Frontal cortex (tissue), 4 donors: ENCODE data around the gene HIPK2. TPM values are rescaled to one million over a fixed set of nuclear protein-coding genes. Genes with fewer than 3 reads are reported as not detected.

Source experiments
- DNase-seq, 2 donors: peaks; one replicate each; pipeline ENCODE4 v3.0.0; 2012; ENCODE audit warnings: low spot score in 2 of 2
- FAIRE-seq: peaks from 2 replicates; lab custom pipeline; 2012; peaks lifted over from hg19 to GRCh38; lab: Jason Lieb, UNC
- total RNA-seq: library from RNA; depleted of rRNA; stranded (reverse); fragments of >200 nt; gene quantifications from one replicate; pipeline ENCODE4 v1.2.3, GENCODE V29; 2014
- donor health status: control.
- donor health status: control.
- donor health status: control.

Gene HIPK2
- total RNA-seq, 1 donor from 2014 or later: 10.2 TPM

DNA sequence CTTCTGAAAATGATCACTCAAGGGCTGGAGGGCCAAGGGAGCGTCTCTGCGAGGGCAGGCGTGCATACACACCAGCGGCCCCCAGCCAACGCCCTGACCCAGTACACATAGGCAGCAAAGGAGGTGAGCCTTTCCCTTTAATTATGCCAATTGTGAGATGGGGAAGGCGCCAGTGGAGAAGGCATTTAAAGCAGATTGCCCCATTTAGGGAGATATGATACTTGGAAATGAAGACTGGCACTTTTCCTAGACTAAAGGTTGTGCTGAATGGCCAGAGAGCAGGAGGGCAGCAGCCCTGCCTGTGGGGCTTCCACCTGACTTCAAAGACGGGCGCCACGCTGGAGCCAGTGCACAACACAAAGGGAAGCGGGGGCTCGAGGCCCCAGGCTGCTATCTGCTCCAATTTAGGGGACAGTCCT lies 24.1 kb downstream of the HIPK2 start:
- FAIRE-seq (no peak), DNase-seq (no peak)

DNA sequence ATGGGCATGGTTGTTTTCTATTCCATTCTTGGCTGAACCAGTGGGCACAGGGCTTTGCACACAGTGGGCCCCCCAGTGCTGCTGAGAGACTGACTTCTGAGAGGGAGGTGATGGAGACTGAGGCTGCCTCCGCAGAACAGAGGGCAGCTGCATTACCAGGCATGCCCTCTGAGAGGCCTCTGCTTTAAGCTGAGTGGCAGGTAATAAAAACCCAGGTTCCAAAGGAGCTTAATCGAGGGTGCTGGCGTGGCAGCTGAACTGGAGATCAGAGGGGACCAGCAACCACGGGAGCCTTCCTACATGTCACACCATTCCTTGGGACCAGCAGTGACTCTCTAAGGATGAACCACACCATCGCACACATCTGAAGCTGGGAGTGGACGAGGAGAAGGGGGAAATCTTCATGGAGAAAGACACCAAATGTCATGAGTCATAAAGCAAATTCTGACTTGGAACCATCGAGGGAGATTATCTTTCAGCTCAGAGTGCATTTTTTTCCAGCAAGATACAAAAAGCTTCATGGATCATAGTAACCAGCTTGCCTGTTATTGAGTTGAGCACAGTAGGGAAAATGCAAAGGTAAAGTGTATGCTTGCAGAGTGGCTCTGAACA lies 24.6 kb downstream of the HIPK2 start:
- DNase-seq: no peak
- FAIRE-seq: no peak

DNA sequence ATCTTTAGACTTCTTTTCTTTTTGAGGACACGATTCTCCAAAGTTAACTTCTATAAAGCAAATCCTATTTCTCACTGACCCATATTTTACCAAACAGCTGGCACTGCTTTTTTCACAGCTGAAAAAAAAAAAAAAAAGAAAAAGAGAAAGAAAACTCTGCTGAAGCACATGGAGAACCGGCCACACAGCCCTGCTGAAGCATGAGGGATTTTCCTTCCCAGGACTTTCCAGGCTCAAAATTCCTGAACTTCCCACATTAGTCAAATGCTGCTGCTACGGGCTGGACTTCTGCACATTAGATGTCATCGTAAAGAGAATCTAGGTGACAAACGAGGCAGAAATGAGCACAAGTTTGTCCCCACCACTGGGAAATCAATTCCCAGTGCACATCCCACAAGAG lies 25.2 kb downstream of the HIPK2 start:
- DNase-seq (no peak), FAIRE-seq (no peak)

DNA sequence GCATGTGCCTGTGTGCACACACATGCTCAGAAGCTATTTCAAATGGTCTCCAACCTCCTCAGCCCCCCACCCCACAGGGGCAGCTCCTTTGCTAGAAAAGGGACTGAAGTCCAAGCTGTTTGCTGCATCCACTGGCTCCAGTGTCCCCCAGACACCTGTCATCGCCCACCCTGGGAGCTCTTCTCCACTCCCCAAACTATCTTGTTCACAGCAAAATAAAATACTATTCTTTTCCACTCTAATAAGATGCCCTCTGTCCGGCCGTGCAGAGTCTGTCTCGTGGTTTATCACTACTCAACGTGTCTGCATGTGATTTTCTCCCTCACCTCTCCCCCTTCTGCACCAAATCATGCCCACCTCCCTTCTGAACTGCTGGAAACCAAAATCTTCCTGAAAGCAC lies 25.6 kb downstream of the HIPK2 start:
- DNase-seq (no peak), FAIRE-seq (no peak)

DNA sequence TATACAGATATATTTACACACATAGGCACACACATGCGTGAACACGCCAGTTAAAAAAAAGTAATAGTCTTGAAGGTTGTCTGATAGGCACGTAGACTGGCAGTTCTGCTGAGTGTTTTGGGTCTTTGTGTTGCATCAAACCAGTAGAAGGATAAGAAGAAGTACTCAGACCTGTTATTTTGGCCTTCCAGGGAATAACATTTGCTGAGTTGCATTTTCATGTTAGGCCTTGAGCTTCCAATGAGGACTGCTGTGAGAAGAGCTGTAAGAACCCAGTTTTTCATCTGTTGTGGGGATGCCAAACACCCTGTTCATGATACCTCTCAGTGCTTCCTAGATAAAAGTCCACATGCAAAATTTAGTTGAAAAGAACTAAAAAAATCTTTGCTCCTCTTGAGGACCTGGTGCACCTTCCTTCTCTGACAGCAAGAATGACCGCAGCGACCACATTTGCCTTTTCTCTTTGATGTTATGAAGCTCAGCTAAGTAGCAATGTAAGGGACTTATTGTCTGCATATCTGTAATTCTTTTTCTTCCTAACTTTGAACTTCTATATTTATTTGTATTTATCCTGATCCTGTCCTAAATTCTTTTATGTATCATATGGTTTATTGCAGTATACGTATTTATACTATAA lies 27.2 kb downstream of the HIPK2 start:
- no peak for DNase-seq
- FAIRE-seq: no peak

DNA sequence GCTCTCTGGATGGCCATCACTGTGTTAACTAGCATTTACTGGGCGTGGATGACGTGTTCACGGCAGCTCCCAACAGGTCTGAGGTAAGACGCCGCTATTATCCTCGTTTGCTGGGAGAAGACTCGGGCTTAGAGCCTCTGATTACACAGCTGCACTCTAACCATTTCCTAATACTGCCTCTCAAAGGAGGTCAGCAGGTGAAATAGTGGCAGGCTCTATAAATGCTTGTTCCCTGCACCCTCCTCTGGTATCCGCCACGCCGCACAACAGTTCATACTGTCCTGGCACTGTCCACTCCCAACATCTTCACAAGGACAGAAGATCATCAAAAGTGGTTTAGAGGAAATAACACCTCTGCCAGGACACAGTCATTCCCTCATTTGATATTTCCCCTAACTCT lies 28.3 kb downstream of the HIPK2 start:
- no peak for DNase-seq
- no peak for FAIRE-seq

DNA sequence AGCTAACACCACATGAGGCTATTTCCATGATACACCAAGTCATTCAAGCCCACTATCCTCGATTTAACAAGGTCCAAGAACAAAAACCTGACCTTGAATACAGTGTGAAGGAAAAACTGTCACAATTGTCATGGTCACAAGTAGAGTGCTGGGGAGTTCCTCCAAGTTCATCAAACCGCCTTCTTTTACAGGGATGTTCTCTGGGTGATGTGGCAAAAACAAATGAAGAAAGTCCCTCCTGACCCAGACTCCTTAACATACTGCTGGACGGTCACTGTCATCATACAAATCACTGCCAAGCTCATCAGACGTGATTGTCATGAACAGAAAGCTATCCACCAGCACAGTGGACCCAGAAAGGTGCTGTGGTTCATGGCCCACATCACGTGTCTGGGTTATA lies 28.9 kb downstream of the HIPK2 start:
- FAIRE-seq (no peak), DNase-seq (no peak)

DNA sequence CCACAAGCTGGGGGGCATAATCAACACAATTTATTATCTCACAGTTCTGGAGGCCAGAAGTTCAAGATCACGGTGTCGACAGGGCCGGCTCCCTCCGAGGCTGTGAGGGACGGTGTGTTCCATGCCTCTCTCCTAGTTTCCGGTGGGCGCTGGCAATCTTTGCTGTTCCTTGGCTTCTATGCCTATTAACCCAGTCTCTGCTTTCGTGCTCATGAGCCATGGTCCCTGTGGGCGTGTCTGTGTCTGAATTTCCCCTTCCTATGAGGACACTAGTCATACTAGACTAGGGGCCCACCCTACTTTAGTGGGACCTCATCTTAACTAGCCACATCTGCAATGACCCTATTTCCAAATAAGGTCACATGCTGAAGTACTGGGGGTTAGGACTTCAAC lies 29.4 kb downstream of the HIPK2 start:
- FAIRE-seq: no peak
- no peak for DNase-seq

DNA sequence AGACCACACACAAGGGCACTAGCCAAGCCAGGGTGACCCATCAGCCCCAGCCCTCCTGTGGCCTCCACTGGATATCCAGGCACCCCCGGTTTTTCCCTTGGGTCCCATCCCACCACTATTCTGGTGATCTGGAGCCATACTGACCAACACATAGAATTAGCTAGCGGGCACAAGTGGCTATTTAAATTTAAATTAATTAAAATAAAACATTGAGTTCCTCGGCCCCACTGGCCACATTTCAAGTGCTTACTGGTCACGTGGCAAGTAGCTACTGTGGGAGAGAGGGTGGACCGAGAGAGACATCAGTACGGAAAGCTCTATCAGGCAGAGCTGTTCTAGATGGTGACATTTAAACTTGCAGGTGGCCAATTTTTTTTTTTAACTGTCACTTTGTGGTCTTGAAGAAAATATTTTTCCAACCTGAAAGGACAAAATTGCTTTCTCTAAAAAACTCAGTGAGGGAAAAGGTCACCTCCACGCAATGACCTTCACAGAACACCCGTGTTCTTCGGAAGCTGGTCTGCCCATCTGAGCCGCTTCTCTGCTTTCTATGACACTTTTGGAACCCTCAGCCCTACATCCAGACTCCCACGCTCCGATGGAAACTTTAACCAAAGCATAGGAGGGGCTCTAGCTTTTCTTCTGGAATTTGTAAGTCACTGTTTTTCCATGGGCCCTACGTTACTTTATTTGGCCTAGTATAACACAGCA lies 30.0 kb downstream of the HIPK2 start:
- no peak for FAIRE-seq
- DNase-seq: no peak

DNA sequence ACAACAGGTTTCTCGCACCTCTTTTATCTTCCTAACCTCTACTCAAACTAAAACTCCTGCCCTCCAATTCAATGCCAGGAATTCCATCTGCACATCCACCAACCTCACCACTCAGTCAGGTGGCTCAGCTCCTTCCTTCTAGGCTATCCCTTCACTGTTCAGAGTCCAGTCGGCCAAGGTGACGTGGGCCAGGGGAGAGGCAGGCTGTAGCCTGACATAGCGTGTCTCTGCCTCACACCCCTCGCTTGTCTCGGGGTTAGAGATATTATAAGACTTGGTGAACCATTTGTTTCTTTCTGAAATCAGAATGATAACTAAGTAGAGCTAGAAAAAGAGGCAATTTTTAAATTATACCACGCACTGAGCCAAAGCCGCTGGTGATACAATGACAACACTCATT lies 31.1 kb downstream of the HIPK2 start:
- no peak for DNase-seq
- FAIRE-seq: no peak

DNA sequence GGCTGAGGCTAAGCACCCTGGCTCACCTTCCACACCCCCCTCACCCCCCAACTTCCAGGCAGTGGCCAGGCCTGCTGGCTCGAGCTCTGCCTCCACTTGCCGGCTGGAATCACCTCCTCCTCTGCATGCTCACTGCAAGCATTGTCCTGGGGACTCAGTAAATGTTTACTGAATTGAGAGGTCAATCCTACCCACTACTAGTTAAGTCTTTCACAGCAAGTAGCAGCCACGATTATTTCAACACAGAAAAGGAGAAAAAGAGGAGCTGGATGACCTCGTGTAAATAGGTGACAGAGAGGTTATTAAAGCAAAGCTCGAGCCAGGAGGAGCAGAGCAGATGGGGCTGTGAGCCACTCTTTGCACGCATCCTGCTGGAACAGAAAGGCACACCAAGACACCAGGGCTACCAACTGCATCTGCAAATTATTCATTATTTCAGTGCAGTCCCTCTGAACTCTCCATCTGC lies 32.1 kb downstream of the HIPK2 start:
- DNase-seq: no peak

DNA sequence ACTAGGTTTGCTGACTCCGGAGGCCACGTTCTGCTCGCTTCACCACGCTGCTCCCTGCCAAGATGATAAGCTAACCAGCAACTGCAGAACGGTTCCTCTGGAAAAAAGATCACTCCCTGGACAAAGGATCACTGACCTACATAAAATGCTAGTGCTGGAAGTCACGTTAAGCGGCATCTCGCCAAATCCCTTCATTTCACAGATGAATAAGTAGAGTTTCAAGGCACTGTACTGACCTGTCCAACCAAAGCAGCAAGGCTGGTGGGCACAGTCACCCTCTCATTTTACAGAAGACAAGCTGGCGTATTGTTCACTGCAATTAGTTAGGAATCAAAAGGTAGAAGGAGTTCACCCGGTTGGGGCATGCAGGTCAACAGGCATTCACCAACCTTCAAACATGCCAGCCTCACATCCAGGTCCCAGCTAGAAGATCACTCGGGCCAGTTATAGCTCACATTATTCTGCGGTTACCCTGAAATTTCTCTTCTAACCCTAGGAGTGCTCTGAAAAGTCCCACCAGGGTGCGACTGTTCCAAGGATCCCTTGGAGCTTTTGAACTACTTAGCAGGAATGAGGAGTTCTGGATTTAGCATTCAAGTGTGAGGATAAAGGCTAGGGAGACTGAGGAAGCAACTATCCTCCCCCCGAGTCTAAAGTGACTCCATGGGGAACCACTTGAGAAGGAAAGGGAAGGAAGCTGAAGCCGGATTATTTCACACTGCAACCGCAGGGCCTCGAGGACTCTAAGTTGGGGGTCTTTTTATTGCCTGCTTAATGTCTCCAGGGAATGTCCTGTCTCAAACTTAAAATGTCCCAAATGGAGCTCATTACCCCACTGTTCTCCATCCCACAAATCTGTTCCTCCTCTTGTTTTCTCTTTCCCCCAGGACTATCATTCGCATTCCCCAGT lies 32.8 kb downstream of the HIPK2 start:
- no peak for FAIRE-seq
- no peak for DNase-seq

More for the DNA sequence above, 32.1 kb downstream of the HIPK2 start:
- FAIRE-seq: no peak

DNA sequence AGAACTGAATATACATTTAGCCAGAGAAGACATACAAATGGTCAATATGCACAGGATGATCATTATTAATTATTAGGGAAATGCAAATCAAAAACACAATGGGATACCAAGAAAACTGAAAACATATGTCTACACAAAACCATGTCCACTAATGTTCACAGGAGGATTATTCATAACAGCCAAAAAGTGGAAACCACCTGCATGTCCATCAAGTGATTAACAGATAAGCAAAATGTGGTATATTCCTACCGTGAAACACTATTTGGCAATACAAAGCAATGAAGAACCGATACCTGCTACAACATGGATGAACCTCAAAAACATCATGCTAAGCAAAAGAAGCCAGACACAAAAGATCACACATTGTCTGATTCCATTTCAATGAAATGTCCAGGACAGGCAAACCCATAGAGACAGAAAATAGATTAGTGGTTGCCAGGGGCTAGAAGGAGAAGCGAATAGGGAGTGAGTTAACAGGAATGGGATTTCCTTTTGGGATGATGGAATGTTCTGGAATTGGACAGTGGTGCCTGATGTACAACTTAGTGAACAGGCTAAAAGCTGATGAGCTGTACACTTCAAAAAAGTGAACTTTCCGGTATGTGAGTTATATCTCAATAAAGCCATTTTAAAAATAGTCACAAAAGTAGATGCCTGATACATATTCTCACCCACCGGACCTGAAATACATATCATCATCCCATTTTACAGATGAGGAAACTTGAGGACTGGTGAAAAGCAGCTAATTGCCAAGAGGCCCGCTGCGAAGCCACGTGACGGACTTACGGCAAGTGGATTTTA lies 33.6 kb downstream of the HIPK2 start:
- FAIRE-seq: no peak

DNA sequence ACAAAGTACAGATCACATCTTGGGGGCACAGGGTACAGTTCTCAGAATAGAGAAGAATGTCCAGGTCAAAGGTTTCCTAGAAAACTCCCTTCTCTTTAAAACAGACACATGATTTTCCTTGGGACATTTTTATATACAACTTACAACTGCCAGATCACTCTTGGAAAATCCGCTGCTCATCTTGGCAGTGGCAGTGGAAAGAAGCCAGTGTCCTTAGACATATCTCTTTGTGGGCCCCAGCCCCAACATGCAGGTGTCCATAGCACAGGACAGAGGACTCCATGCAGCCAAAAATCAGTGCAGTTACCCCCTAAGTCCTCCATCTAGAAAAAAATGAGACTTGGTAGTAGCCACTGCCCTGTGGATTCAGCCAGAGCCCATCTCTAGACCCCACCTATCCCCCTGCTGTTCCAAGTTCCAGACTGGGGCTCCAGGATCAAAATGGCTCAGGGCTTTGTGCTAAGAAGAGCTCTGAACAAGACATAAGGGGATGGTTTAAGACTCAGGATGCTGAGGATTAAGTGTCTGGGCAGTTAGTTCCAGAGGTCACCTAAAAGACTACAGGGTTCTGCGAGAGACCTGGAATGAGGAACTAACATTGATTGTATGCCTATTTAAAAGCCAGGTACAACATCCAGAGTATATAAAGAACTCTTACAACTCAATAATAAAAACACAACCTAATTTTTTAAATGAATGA lies 34.4 kb downstream of the HIPK2 start:
- no peak for DNase-seq
- no peak for FAIRE-seq

More for the DNA sequence above, 33.6 kb downstream of the HIPK2 start:
- no peak for DNase-seq

DNA sequence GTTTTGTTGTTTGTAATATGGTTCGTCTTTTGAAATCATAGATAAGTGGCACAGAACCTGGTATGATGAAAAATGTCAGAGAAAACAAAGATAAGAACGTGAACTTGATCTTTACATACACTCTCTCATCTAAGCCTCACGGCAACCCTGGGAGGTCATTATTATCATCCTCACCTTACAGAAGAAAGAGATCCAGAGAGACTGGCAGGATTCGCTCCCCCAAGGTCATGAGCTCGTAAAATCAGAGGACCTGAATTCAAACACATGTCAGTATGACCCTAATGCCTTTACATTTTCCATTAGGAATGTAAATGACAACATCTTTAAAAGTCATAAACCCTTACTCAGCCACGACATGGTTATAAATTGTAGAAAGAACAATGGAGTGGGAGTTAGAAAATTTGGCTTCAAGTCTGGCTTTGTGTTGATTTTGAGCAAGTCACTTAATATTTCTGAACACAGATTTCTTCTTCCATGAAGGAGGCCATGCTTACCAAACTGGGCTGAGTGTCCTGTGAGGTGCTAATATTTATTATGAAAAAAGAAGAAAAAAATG lies 35.9 kb downstream of the HIPK2 start:
- FAIRE-seq: no peak
- DNase-seq: no peak

DNA sequence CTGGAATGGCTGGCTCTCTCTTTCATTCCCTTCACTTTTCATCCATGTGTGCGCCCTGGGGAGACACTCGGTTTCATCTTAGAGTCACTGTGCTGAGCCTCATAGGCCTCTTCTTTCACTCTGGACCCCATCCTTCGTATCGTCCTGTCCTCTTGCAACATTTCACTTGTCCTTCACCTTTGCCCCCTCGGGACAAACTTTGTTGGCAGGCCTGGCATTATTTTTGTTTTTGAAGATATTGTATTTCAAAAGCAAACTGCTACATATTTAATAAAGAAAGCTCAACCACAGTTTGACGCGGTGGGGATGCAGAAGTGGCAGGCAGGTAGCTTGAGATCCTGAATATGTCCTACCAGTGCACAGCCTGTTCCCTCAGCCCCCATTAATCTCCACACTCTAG lies 36.6 kb downstream of the HIPK2 start:
- no peak for DNase-seq
- FAIRE-seq: no peak

DNA sequence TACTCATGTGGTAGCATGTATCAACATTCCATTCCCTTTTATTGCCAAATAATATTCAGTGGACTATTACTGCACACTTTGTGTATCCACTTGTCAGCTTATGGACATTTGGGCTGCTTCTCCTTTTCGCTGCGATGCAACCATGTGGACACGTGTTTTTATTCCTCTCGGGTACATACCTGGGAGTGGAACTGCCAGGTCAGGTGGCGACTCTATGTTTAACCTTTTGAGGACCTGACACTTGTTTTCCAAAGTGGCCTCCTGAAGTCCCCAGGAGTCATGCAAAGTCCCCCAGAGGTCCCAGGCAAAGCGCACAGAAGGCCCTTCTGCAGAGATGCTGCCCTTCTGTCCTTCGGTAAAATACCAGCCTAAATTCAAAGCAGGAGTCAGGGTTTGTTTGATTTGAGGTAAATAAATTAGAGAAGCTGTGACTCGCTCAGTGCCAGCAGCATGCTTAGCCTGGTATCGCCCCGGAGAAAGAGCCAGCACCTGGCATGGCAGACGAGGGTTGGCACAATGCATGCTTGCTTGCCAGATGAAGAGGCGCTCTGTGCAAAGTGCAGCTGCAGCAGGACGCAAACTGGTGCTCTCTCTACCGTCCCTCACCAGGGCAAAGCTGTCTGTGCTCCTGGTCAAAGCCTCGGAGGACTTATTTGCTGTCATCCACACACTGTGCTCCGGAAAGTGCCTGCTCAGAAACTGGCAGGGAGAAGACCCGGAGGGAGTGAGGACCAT lies 37.8 kb downstream of the HIPK2 start:
- FAIRE-seq (no peak), DNase-seq (no peak)

DNA sequence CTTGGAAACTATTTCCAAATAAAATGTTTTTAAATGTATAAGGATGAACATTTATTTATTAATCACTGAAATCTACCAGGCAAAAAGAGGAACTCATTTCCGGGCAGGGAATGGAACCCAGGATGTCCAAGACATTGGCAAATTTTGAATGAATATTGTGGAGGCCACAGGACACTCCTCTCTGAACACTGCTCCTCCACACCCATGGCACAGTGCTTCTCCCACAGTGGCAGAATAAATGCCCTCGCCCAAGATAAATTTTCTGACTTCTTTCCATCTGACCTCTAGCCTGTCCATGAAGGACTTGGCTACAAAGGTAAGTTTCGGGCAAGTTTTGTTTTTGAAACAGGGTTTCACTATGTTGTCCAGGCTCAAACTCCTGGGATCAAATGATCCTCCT lies 39.0 kb downstream of the HIPK2 start:
- no peak for FAIRE-seq

More for the DNA sequence above, 39.0 kb downstream of the HIPK2 start:
- no peak for DNase-seq
